Measurements from ENCODE around the gene ASH1L.
"Not testable (repeated sequence)": the region's sequence is repeated elsewhere in the genome, so short reads cannot be mapped to it uniquely, and the experiment has no call there.

Gene ASH1L

GRCh38 chr1:155411840-155412239, 150.8 kb downstream of the ASH1L start:
- H3K36me3 ChIP-seq = peaks cover 87% of the 10 kb centered on the region
- 0 out of 2 replicates have a peak, but pooled peaks have one; percentile 51 for TF ChIP-seq Cebpa-rat (IDR thresholded peaks at IDR 0.05)
- peaks cover 19% of the 10 kb centered on the region; the same call in 1 of the 2 replicates for H4K20me1 ChIP-seq
- H3K9ac ChIP-seq, H3K27ac ChIP-seq, H3K27me3 ChIP-seq, H3K9me3 ChIP-seq, H3K4me3 ChIP-seq, H3K4me2 ChIP-seq, H3K4me1 ChIP-seq: not testable (repeated sequence)

GRCh38 chr1:155410931-155411330, 151.7 kb downstream of the ASH1L start:
- H3K36me3 ChIP-seq = peaks cover 87% of the 10 kb centered on the region
- no peaks in the 10 kb centered on the region for H3K9me3 ChIP-seq
- H3K4me3 ChIP-seq = no peak overlapping the region
- no peak overlapping the region for H3K27ac ChIP-seq
- H3K4me2 ChIP-seq = no peak overlapping the region
- no peak overlapping the region for H3K9ac ChIP-seq
- peaks cover 13% of the 10 kb centered on the region; the same call in 1 of the 2 replicates for H4K20me1 ChIP-seq
- no peak for TF ChIP-seq Cebpa-rat (IDR thresholded peaks at IDR 0.05)
- H3K4me1 ChIP-seq = no peaks in the 10 kb centered on the region
- H3K27me3 ChIP-seq = no peaks in the 10 kb centered on the region

- H3K4me3 ChIP-seq = no peak overlapping the region
- peaks cover 10% of the 10 kb centered on the region for H3K9me3 ChIP-seq
- H3K27ac ChIP-seq = no peak overlapping the region
- no peak overlapping the region for H3K4me2 ChIP-seq
- no peak for TF ChIP-seq Cebpa-rat (IDR thresholded peaks at IDR 0.05)
- H3K9ac ChIP-seq = no peak overlapping the region
- H3K36me3 ChIP-seq = peaks cover 93% of the 10 kb centered on the region
- H4K20me1 ChIP-seq = 0 out of 2 replicates have a peak, but pooled peaks cover 20% of the 10 kb centered on the region
- no peaks in the 10 kb centered on the region for H3K4me1 ChIP-seq
- no peaks in the 10 kb centered on the region for H3K27me3 ChIP-seq
Measured at GRCh38 chr1:155396874-155397476, 165.6 kb downstream of the ASH1L start.

- no peak overlapping the region for H3K27ac ChIP-seq
- peaks cover 93% of the 10 kb centered on the region for H3K36me3 ChIP-seq
- H3K4me2 ChIP-seq = no peak overlapping the region
- no peaks in the 10 kb centered on the region for H4K20me1 ChIP-seq
- H3K27me3 ChIP-seq = no peaks in the 10 kb centered on the region
- H3K9ac ChIP-seq = no peak overlapping the region
- H3K4me1 ChIP-seq = no peaks in the 10 kb centered on the region
- TF ChIP-seq Cebpa-rat (IDR thresholded peaks at IDR 0.05) = no peak
- H3K4me3 ChIP-seq = no peak overlapping the region
- H3K9me3 ChIP-seq = peaks cover 37% of the 10 kb centered on the region
Measured at GRCh38 chr1:155392898-155393411, 169.6 kb downstream of the ASH1L start.

- H3K9ac ChIP-seq = no peak overlapping the region
- no peaks in the 10 kb centered on the region for H3K27me3 ChIP-seq
- no peaks in the 10 kb centered on the region for H4K20me1 ChIP-seq
- H3K36me3 ChIP-seq = peaks cover 95% of the 10 kb centered on the region
- H3K27ac ChIP-seq = no peak overlapping the region
- no peak overlapping the region for H3K4me2 ChIP-seq
- H3K9me3 ChIP-seq = peaks cover 60% of the 10 kb centered on the region
- no peak for TF ChIP-seq Cebpa-rat (IDR thresholded peaks at IDR 0.05)
- no peaks in the 10 kb centered on the region for H3K4me1 ChIP-seq
- no peak overlapping the region for H3K4me3 ChIP-seq
Measured at GRCh38 chr1:155389826-155390225, 172.8 kb downstream of the ASH1L start.

GRCh38 chr1:155385836-155386235, 176.8 kb downstream of the ASH1L start:
- not testable (repeated sequence) for H3K4me3 ChIP-seq

GRCh38 chr1:155383406-155383805, 179.2 kb downstream of the ASH1L start:
- H3K4me3 ChIP-seq = no peak overlapping the region
- H3K27me3 ChIP-seq = no peaks in the 10 kb centered on the region
- H4K20me1 ChIP-seq = peaks cover 11% of the 10 kb centered on the region; the same call in 1 of the 2 replicates
- peaks cover 27% of the 10 kb centered on the region for H3K9me3 ChIP-seq
- TF ChIP-seq Cebpa-rat (IDR thresholded peaks at IDR 0.05) = no peak
- H3K4me1 ChIP-seq = peaks cover 12% of the 10 kb centered on the region
- H3K9ac ChIP-seq = no peak overlapping the region
- no peak overlapping the region for H3K27ac ChIP-seq
- peaks cover 88% of the 10 kb centered on the region for H3K36me3 ChIP-seq
- H3K4me2 ChIP-seq = no peak overlapping the region

More at GRCh38 chr1:155385836-155386235, 176.8 kb downstream of the ASH1L start:
- H3K4me1 ChIP-seq, H3K27ac ChIP-seq, H3K4me2 ChIP-seq, H3K9ac ChIP-seq, H4K20me1 ChIP-seq, H3K27me3 ChIP-seq: not testable (repeated sequence)
- Histone ChIP-seq H3K9me3 (peaks cover 40% of the 10 kb centered on the region), H3K36me3 (peaks cover 90% of the 10 kb centered on the region)

GRCh38 chr1:155379631-155380090, 182.9 kb downstream of the ASH1L start:
- Histone ChIP-seq H4K20me1 (peaks cover 11% of the 10 kb centered on the region; the same call in 1 of the 2 replicates), H3K27ac (no peak overlapping the region), H3K36me3 (peaks cover 91% of the 10 kb centered on the region), H3K4me1 (peaks cover 12% of the 10 kb centered on the region), H3K4me3 (no peak overlapping the region), H3K9me3 (no peaks in the 10 kb centered on the region), H3K4me2 (no peak overlapping the region), H3K9ac (no peak overlapping the region), H3K27me3 (no peaks in the 10 kb centered on the region)
- no peak for TF ChIP-seq Cebpa-rat (IDR thresholded peaks at IDR 0.05)

- no peak for TF ChIP-seq Cebpa-rat (IDR thresholded peaks at IDR 0.05)
- Histone ChIP-seq H3K27me3 (no peaks in the 10 kb centered on the region), H3K9me3 (no peaks in the 10 kb centered on the region), H3K4me1 (peaks cover 12% of the 10 kb centered on the region), H3K4me2 (no peak overlapping the region), H3K4me3 (no peak overlapping the region), H3K9ac (no peak overlapping the region), H3K36me3 (peaks cover 91% of the 10 kb centered on the region), H3K27ac (no peak overlapping the region), H4K20me1 (peaks cover 11% of the 10 kb centered on the region; the same call in 1 of the 2 replicates)
Measured at GRCh38 chr1:155379180-155379579, 183.4 kb downstream of the ASH1L start.

GRCh38 chr1:155360051-155360450, 202.6 kb downstream of the ASH1L start:
- peaks cover 97% of the 10 kb centered on the region for H3K36me3 ChIP-seq
- no peak for TF ChIP-seq Cebpa-rat (IDR thresholded peaks at IDR 0.05)

More at GRCh38 chr1:155360051-155360450, 202.6 kb downstream of the ASH1L start:
- Histone ChIP-seq H4K20me1 (no peaks in the 10 kb centered on the region), H3K9ac (no peak overlapping the region), H3K4me2 (no peak overlapping the region), H3K27ac (no peak overlapping the region), H3K4me3 (no peak overlapping the region), H3K27me3 (no peaks in the 10 kb centered on the region), H3K4me1 (no peaks in the 10 kb centered on the region), H3K9me3 (no peaks in the 10 kb centered on the region)

Measured in BLaER1 (cell line).